Thyroid gland (tissue), 4 donors: ENCODE results near the gene GORASP2.

ENCODE experiments used
- CTCF ChIP-seq, 6 experiments: fragments of 200-600 bp in 3 of 6; fragments of 450-650 bp in 3 of 6; sonication (generic) in 3 of 6; IDR thresholded peaks; one replicate each; pipeline ENCODE4 v1.5.1; 2016 to 2019; ENCODE audit warnings: antibody characterized with exemption in 6 of 6, mild to moderate bottlenecking in 2 of 6, inconsistent platforms in 1 of 6, moderate library complexity in 1 of 6
- POLR2A ChIP-seq, 2 donors: fragments of 450-650 bp; IDR thresholded peaks; one replicate each; pipeline ENCODE4 v1.6.1; 2017; ENCODE audit warnings: antibody characterized with exemption in 2 of 2, mild to moderate bottlenecking in 2 of 2, moderate library complexity in 1 of 2

GRCh38 chr2:170885130-170885791, 43.8 kb upstream of the GORASP2 start:
- TF ChIP-seq CTCF (IDR thresholded peaks at IDR 0.05) (no peak), POLR2A (IDR thresholded peaks at IDR 0.05) (no peak)
